GM12875 (cell line): ENCODE measurements around the gene CCNI.

Experiments
- H3K4me3 ChIP-seq: one replicate; pipeline ENCODE4 v1.5.1; 2011; ENCODE audit warnings: low read depth, low read length, control low read depth
- TF ChIP-seq, protein P1 (sequence below): IDR thresholded peaks from 2 replicates; pipeline ENCODE4 v1.5.1; 2011; ENCODE audit warnings: low read depth, mild to moderate bottlenecking, control low read depth, inconsistent platforms, low read length, moderate library complexity, borderline replicate concordance; ENCODE audit not compliant: insufficient read depth

Gene CCNI

DNA sequence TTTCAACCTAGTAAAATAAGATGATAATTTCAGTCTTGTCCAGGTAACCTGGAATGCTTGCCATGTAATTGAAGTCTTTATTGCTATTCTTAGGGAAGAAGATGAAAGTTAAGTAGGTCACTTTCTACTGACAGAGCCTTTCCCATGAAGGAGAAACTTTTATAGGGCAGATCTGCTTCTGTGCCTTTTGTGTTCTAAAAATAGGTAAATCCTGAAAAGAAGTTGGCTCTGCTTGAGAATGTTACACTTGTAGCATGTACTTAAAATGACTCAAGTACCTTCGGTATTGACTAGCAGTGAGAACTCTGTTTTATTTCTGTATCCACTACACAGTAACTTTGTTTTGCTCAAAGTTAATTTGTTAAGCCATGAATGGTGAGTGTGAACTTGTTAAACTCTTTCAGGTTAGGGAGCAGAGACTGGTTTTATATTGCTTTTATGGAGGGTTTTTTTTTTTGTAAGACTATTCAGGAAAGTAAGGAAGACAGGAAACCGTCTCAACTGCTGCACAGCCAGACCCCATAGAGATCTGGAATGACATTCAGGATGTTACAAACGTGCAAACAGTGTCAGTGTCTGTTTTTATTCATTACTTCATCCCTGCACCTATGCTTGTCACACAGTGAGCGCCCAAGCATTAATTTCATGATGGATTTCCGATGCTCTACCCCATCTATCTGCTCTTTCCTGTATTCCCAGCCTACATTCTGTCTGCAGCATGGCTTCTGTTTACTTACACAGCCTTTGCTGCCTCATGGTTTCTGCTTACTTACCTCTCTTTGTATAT lies 73.3 kb downstream of the CCNI start:
- no peak overlapping the region for H3K4me3 ChIP-seq
- TF ChIP-seq, protein P1, sequence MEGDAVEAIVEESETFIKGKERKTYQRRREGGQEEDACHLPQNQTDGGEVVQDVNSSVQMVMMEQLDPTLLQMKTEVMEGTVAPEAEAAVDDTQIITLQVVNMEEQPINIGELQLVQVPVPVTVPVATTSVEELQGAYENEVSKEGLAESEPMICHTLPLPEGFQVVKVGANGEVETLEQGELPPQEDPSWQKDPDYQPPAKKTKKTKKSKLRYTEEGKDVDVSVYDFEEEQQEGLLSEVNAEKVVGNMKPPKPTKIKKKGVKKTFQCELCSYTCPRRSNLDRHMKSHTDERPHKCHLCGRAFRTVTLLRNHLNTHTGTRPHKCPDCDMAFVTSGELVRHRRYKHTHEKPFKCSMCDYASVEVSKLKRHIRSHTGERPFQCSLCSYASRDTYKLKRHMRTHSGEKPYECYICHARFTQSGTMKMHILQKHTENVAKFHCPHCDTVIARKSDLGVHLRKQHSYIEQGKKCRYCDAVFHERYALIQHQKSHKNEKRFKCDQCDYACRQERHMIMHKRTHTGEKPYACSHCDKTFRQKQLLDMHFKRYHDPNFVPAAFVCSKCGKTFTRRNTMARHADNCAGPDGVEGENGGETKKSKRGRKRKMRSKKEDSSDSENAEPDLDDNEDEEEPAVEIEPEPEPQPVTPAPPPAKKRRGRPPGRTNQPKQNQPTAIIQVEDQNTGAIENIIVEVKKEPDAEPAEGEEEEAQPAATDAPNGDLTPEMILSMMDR: no peak

DNA sequence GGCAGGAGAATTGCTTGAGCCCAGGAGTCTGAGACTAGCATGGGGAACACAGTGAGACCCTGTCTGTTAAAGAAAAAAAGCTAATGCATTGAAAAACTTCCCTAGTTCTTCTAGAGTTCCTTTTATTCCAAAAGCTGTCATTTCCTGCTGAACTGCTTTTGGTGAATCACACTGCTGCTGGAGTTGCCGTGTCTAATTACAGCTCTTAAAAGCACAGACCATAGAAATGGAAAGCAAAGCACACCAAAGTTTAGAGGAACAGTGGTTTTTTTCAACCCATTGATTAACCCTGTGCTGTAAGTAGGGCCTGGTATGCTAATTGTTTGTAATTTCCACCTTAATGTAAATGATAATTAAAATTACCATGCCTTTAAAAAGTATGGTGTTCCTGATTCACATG lies 73.9 kb downstream of the CCNI start:
- H3K4me3 ChIP-seq: no peak overlapping the region
- TF ChIP-seq, protein P1: no peak

DNA sequence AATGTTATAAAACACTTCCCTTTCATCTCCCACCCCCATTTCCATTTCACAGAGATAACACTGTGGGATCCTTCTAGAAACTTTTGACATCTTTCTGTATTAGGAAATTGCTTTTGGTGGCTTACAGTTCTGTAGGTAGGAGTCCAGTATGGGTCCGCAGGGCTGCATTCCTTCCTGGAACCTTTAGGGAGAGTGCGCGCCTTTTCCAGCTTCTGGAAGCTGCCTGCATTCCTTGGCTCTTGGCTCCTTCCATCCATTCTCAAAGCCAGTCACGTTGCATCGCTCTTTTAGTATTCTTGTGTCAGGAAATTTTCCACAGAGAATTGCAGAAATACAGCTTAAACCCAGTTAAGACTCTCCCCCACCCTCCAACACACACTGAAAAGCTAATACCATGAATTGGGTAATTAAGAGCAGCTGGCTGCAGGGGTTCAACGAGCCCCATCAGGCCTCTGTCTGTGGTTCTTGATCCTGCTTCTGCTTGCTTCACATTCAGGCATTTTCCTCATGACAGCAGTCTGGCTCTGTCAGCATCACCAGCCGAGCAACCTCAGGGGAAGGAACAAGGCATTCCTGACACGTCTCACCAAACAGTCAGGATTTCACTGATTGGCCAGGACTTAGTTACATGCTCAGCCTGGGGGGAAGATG lies 77.4 kb downstream of the CCNI start:
- TF ChIP-seq, protein P1: no peak
- no peak overlapping the region for H3K4me3 ChIP-seq

DNA sequence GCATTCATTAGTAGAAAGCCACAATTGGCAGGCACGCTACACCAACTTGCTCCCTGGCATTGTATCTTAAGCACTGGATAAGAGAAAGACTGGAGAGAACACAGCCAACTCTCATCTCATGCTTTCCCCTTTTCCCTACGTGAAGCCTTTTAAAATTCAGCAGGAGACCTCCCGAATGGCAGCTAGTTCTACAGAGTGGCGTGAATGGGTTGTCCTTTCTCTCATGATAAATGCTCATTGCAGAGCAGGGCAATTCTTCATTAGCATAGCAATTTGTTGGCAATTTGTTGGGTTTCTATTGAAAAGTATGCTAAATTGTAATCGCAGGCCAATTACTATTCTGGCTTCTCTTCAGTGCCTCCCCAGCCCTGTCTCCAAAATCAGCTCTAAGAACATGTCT lies 78.3 kb downstream of the CCNI start:
- TF ChIP-seq, protein P1: no peak
- no peak overlapping the region for H3K4me3 ChIP-seq
